Measurements from ENCODE around the gene LRMDA. TPM values are rescaled to one million over a fixed set of nuclear protein-coding genes. Genes with fewer than 3 reads are reported as not detected.

Gene LRMDA
- total RNA-seq, 1 donor from 2014 or later = 29.9 TPM

GRCh38 chr10:75868574-75868973, 437.1 kb downstream of the LRMDA start:
- no peak overlapping the region for H3K27ac ChIP-seq
- H3K36me3 ChIP-seq = no peaks in the 10 kb centered on the region
- DNase-seq = no peak
- intact Hi-C loops (cut with DNase I) = no loop called here
- H3K9me3 ChIP-seq = no peaks in the 10 kb centered on the region
- no peak overlapping the region for H3K4me3 ChIP-seq
- no peak for TF ChIP-seq CTCF (IDR thresholded peaks at IDR 0.05)
- ATAC-seq = no peak
- no peaks in the 10 kb centered on the region for H3K4me1 ChIP-seq
- no peaks in the 10 kb centered on the region for H3K27me3 ChIP-seq (ENCODE audit: low read depth)

- Histone ChIP-seq H3K27ac (no peak overlapping the region), H3K9me3 (no peaks in the 10 kb centered on the region), H3K4me1 (no peaks in the 10 kb centered on the region), H3K4me3 (no peak overlapping the region), H3K27me3 (ENCODE audit: low read depth) (no peaks in the 10 kb centered on the region), H3K36me3 (no peaks in the 10 kb centered on the region)
- no peak for TF ChIP-seq CTCF (IDR thresholded peaks at IDR 0.05)
- ATAC-seq = no peak
- intact Hi-C loops (cut with DNase I) = no loop called here
- DNase-seq = no peak
Observed at GRCh38 chr10:75870039-75870645, 438.7 kb downstream of the LRMDA start.

- Histone ChIP-seq H3K27me3 (ENCODE audit: low read depth) (no peaks in the 10 kb centered on the region), H3K36me3 (no peaks in the 10 kb centered on the region), H3K4me1 (peaks cover 7% of the 10 kb centered on the region), H3K4me3 (no peak overlapping the region), H3K9me3 (no peaks in the 10 kb centered on the region), H3K27ac (no peak overlapping the region)
- TF ChIP-seq CTCF (IDR thresholded peaks at IDR 0.05) = no peak
- DNase-seq (no peak), ATAC-seq (no peak)
- intact Hi-C loops (cut with DNase I) = no loop called here
Observed at GRCh38 chr10:75875740-75876139, 444.3 kb downstream of the LRMDA start.

- intact Hi-C loops (cut with DNase I) = no loop called here
- no peaks in the 10 kb centered on the region for H3K27me3 ChIP-seq (ENCODE audit: low read depth)
- peak; percentile 49 to 63 for ATAC-seq
- H3K4me1 ChIP-seq = peaks cover 7% of the 10 kb centered on the region
- no peak for DNase-seq
- H3K4me3 ChIP-seq = no peak overlapping the region
- H3K9me3 ChIP-seq = no peaks in the 10 kb centered on the region
- no peaks in the 10 kb centered on the region for H3K36me3 ChIP-seq
- no peak overlapping the region for H3K27ac ChIP-seq
- no peak for TF ChIP-seq CTCF (IDR thresholded peaks at IDR 0.05)
Observed at GRCh38 chr10:75876710-75877109, 445.3 kb downstream of the LRMDA start.

- H3K27me3 ChIP-seq (ENCODE audit: low read depth) = no peaks in the 10 kb centered on the region
- no peak for ATAC-seq
- H3K9me3 ChIP-seq = no peaks in the 10 kb centered on the region
- H3K27ac ChIP-seq = no peak overlapping the region
- H3K36me3 ChIP-seq = no peaks in the 10 kb centered on the region
- no peak for DNase-seq
- H3K4me1 ChIP-seq = peaks cover 7% of the 10 kb centered on the region
- H3K4me3 ChIP-seq = no peak overlapping the region
- no peak for TF ChIP-seq CTCF (IDR thresholded peaks at IDR 0.05)
- intact Hi-C loops (cut with DNase I) = no loop called here
Observed at GRCh38 chr10:75877877-75878276, 446.5 kb downstream of the LRMDA start.
